Fibroblast of lung (primary cell): Measurements from ENCODE around the gene ZNF333.

Source experiments
- EZH2 ChIP-seq: IDR thresholded peaks from 2 replicates; pipeline ENCODE4 v1.5.1; 2012; ENCODE audit warnings: low read length, control low read depth, mild to moderate bottlenecking; ENCODE audit errors: missing control alignments
- TF ChIP-seq, protein P1 (sequence below), 2 donors: IDR thresholded peaks in 1 of 2; conservative IDR thresholded peaks in 1 of 2; 1 replicate in 1 of 2; 2 replicates in 1 of 2; pipeline ENCODE4 v1.5.1; 2011 to 2012; ENCODE audit warnings: low read length in 2 of 2, control low read depth in 1 of 2, inconsistent platforms in 1 of 2, low read depth in 1 of 2, mild to moderate bottlenecking in 1 of 2

GRCh38 chr19:14770136-14770535, 80.3 kb downstream of the ZNF333 start:
- TF ChIP-seq EZH2: no peak
- TF ChIP-seq, protein P1, sequence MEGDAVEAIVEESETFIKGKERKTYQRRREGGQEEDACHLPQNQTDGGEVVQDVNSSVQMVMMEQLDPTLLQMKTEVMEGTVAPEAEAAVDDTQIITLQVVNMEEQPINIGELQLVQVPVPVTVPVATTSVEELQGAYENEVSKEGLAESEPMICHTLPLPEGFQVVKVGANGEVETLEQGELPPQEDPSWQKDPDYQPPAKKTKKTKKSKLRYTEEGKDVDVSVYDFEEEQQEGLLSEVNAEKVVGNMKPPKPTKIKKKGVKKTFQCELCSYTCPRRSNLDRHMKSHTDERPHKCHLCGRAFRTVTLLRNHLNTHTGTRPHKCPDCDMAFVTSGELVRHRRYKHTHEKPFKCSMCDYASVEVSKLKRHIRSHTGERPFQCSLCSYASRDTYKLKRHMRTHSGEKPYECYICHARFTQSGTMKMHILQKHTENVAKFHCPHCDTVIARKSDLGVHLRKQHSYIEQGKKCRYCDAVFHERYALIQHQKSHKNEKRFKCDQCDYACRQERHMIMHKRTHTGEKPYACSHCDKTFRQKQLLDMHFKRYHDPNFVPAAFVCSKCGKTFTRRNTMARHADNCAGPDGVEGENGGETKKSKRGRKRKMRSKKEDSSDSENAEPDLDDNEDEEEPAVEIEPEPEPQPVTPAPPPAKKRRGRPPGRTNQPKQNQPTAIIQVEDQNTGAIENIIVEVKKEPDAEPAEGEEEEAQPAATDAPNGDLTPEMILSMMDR (conservative IDR thresholded peaks at IDR 0.05 in 1 of 2, IDR thresholded peaks at IDR 0.05 in 1 of 2; ENCODE audit: low read depth in 1 of 2, low read length in 2 of 2): no peak
